HepG2 (cell line): Measurements from ENCODE around the gene TLR5. TPM values are rescaled to one million over a fixed set of nuclear protein-coding genes. Genes with fewer than 3 reads are reported as not detected.
A peak's percentile ranks its signal among the peaks of the same experiment; 100 is the strongest.

Source experiments
- ADNP ChIP-seq: sonication (generic); formaldehyde crosslinking; IDR thresholded peaks from 2 replicates; pipeline ENCODE4 v1.4.0; 2020; ENCODE audit warnings: missing genetic modification reagents
- ATF7 ChIP-seq, 2 experiments: fragments of 450-650 bp in 1 of 2; sonication (generic) in 1 of 2; formaldehyde crosslinking in 1 of 2; IDR thresholded peaks; 2 replicates each; pipeline versions ENCODE4 v1.4.0 to v1.6.1; 2016 to 2020; ENCODE audit warnings: antibody characterized with exemption in 1 of 2, mild to moderate bottlenecking in 1 of 2, missing genetic modification reagents in 1 of 2
- CREB3 ChIP-seq: sonication (generic); formaldehyde crosslinking; IDR thresholded peaks from 2 replicates; pipeline ENCODE4 v1.5.0; 2020; ENCODE audit warnings: missing genetic modification reagents
- E2F5 ChIP-seq: sonication (generic); formaldehyde crosslinking; conservative IDR thresholded peaks from 2 replicates; pipeline ENCODE4 v1.4.0; 2020; ENCODE audit warnings: missing genetic modification reagents
- ELF3 ChIP-seq: IDR thresholded peaks from 2 replicates; pipeline ENCODE4 v1.6.1; 2016; ENCODE audit warnings: missing genetic modification reagents, missing compliant biosample characterization
- GATAD2A ChIP-seq: IDR thresholded peaks from 2 replicates; pipeline ENCODE4 v1.6.1; 2016
- MYC ChIP-seq: sonication (generic); formaldehyde crosslinking; IDR thresholded peaks from 2 replicates; pipeline ENCODE4 v1.9.0; 2021; ENCODE audit warnings: missing genetic modification reagents, borderline replicate concordance
- NONO ChIP-seq, 2 experiments: fragments of 450-650 bp in 1 of 2; sonication (generic) in 1 of 2; formaldehyde crosslinking in 1 of 2; IDR thresholded peaks in 1 of 2; conservative IDR thresholded peaks in 1 of 2; 2 replicates each; pipeline versions ENCODE4 v1.6.1 to v1.8.0; 2017 to 2022; ENCODE audit warnings: mild to moderate bottlenecking in 1 of 2, missing genetic modification reagents in 1 of 2, moderate library complexity in 1 of 2
- PRPF4 ChIP-seq: fragments of 200-400 bp; formaldehyde crosslinking; IDR thresholded peaks from 2 replicates; pipeline ENCODE4 v1.6.1; 2016; ENCODE audit warnings: low read length, low read depth; ENCODE audit not compliant: poor library complexity, severe bottlenecking
- RAD51 ChIP-seq: fragments of 450-650 bp; IDR thresholded peaks from 2 replicates; pipeline ENCODE4 v1.6.1; 2016; ENCODE audit warnings: borderline replicate concordance
- ZBTB14 ChIP-seq: sonication (generic); formaldehyde crosslinking; IDR thresholded peaks from 2 replicates; pipeline ENCODE4 v1.4.0; 2020; ENCODE audit warnings: missing genetic modification reagents
- ZFP41 ChIP-seq: sonication (generic); formaldehyde crosslinking; IDR thresholded peaks from 2 replicates; pipeline ENCODE4 v1.4.0; 2020; ENCODE audit warnings: mild to moderate bottlenecking, missing genetic modification reagents, borderline replicate concordance
- ZHX1 ChIP-seq: sonication (generic); formaldehyde crosslinking; IDR thresholded peaks from 2 replicates; pipeline ENCODE4 v1.8.1; 2022; ENCODE audit warnings: low read depth, mild to moderate bottlenecking, missing genetic modification reagents
- ZNF331 ChIP-seq: sonication (generic); formaldehyde crosslinking; IDR thresholded peaks from 2 replicates; pipeline ENCODE4 v1.4.0; 2020; ENCODE audit warnings: missing genetic modification reagents
- ZNF362 ChIP-seq: sonication (generic); formaldehyde crosslinking; IDR thresholded peaks from 2 replicates; pipeline ENCODE4 v1.4.0; 2020; ENCODE audit warnings: missing genetic modification reagents, mild to moderate bottlenecking, borderline replicate concordance
- ZNF570 ChIP-seq: sonication (generic); formaldehyde crosslinking; IDR thresholded peaks from 2 replicates; pipeline ENCODE4 v1.4.0; 2020; ENCODE audit warnings: mild to moderate bottlenecking, missing genetic modification reagents, borderline replicate concordance
- ZNF639 ChIP-seq: conservative IDR thresholded peaks from 2 replicates; pipeline ENCODE4 v1.6.1; 2018; ENCODE audit warnings: missing genetic modification reagents
- ZNF720 ChIP-seq: sonication (generic); formaldehyde crosslinking; IDR thresholded peaks from 2 replicates; pipeline ENCODE4 v1.4.0; 2020; ENCODE audit warnings: missing genetic modification reagents
- ZNF766 ChIP-seq: sonication (generic); formaldehyde crosslinking; IDR thresholded peaks from 2 replicates; pipeline ENCODE4 v1.5.0; 2020; ENCODE audit warnings: missing genetic modification reagents, borderline replicate concordance
- ZSCAN21 ChIP-seq: sonication (generic); formaldehyde crosslinking; IDR thresholded peaks from 2 replicates; pipeline ENCODE4 v1.8.0; 2022; ENCODE audit warnings: mild to moderate bottlenecking, missing genetic modification reagents, moderate library complexity, borderline replicate concordance
- polyA plus RNA-seq, 8 experiments: library from polyadenylated mRNA; depleted of rRNA in 3 of 8; stranded (reverse) in 7 of 8; unstranded in 1 of 8; fragments of >200 nt; fragmentation: Illumina TruSeq in 4 of 8; extraction: Trizol in 4 of 8; gene quantifications; 2 replicates each; pipeline versions ENCODE4 v1.2.1 to v1.2.3, GENCODE V29; 2011 to 2016; ENCODE audit warnings: low read depth in 4 of 8, missing spikeins in 1 of 8, mixed read lengths in 1 of 8; ENCODE audit not compliant: insufficient read depth in 1 of 8
- total RNA-seq, 5 experiments: library from RNA; depleted of rRNA; stranded (reverse); fragments of >200 nt; fragmentation: Illumina TruSeq; extraction: Trizol; gene quantifications; 2 replicates each; pipeline ENCODE4 v1.2.3, GENCODE V29; 2016; ENCODE audit warnings: low read depth in 1 of 5

TLR5 gene
- total and polyA plus RNA-seq, 2 of the 13 experiments (the other 11 are each of a cell fraction or from before 2014, with no cell fraction given), result not detected

GRCh38 chr1:223129229-223129901 lies 13.7 kb downstream of the TLR5 start (continued):
- TF ChIP-seq ZHX1 (CRISPR knock-in tag), result no peak
- no peak for TF ChIP-seq ZNF639 (CRISPR knock-in tag)
- TF ChIP-seq ZNF720 (CRISPR knock-in tag), result no peak
- no peak for TF ChIP-seq ZNF766 (CRISPR knock-in tag)
- no peak for TF ChIP-seq ZNF362 (CRISPR knock-in tag)
- no peak for TF ChIP-seq ZSCAN21 (CRISPR knock-in tag)
- no peak for TF ChIP-seq ADNP (CRISPR knock-in tag)
- no peak for TF ChIP-seq ZNF331 (CRISPR knock-in tag)
- TF ChIP-seq RAD51, result no peak
- TF ChIP-seq NONO (IDR thresholded peaks at IDR 0.05), result no peak
- TF ChIP-seq NONO (CRISPR knock-in tag; conservative IDR thresholded peaks at IDR 0.05), result 0 out of 2 replicates have a peak, but pooled peaks have one; percentile 54
- TF ChIP-seq CREB3 (CRISPR knock-in tag), result no peak
- TF ChIP-seq ZNF570 (CRISPR knock-in tag), result no peak
- no peak for TF ChIP-seq ZFP41 (CRISPR knock-in tag)
- 0 out of 2 replicates have a peak, but pooled peaks have one; percentile 19 for TF ChIP-seq GATAD2A (CRISPR knock-in tag)
- TF ChIP-seq ELF3 (CRISPR knock-in tag), result no peak
- TF ChIP-seq PRPF4, result no peak
- TF ChIP-seq ATF7 (IDR thresholded peaks at IDR 0.05), result no peak
- TF ChIP-seq ATF7 (CRISPR knock-in tag; IDR thresholded peaks at IDR 0.05), result no peak
- no peak for TF ChIP-seq E2F5
- TF ChIP-seq MYC (CRISPR knock-in tag), result no peak
- no peak for TF ChIP-seq ZBTB14 (CRISPR knock-in tag)
